IPS-18a (cell line): ENCODE data around the gene SRRD.

Experiments
- H3K27ac ChIP-seq: one replicate; pipeline ENCODE4 v1.5.1; 2013; ENCODE audit warnings: low read length
- H3K27me3 ChIP-seq: one replicate; pipeline ENCODE4 v1.6.1; 2013; ENCODE audit warnings: mild to moderate bottlenecking, low read length; ENCODE audit not compliant: control insufficient read depth, insufficient read depth
- H3K36me3 ChIP-seq: one replicate; pipeline ENCODE4 v1.6.1; 2013; ENCODE audit warnings: low read depth, low read length; ENCODE audit not compliant: control insufficient read depth
- H3K4me1 ChIP-seq: one replicate; pipeline ENCODE4 v1.6.1; 2013; ENCODE audit warnings: low read depth, low read length; ENCODE audit not compliant: control insufficient read depth
- H3K4me3 ChIP-seq: one replicate; pipeline ENCODE4 v1.5.1; 2013; ENCODE audit warnings: low read length
- H3K9ac ChIP-seq: one replicate; pipeline ENCODE4 v1.6.1; 2013; ENCODE audit warnings: mild to moderate bottlenecking, low read length, moderate library complexity
- H3K9me3 ChIP-seq: one replicate; pipeline ENCODE4 v1.6.1; 2013; ENCODE audit warnings: low read depth, low read length; ENCODE audit not compliant: control insufficient read depth

Gene SRRD

GRCh38 chr22:26445577-26446275 lies 38.0 kb upstream of the SRRD start:
- no peak overlapping the region for H3K27ac ChIP-seq
- H3K9ac ChIP-seq, result no peak overlapping the region
- H3K36me3 ChIP-seq, result no peaks in the 10 kb centered on the region
- H3K4me3 ChIP-seq, result no peak overlapping the region
- H3K27me3 ChIP-seq, result no peaks in the 10 kb centered on the region
- H3K9me3 ChIP-seq, result no peaks in the 10 kb centered on the region
- H3K4me1 ChIP-seq, result no peaks in the 10 kb centered on the region

- no peak overlapping the region for H3K4me3 ChIP-seq
- H3K4me1 ChIP-seq, result no peaks in the 10 kb centered on the region
- H3K9me3 ChIP-seq, result no peaks in the 10 kb centered on the region
- H3K27ac ChIP-seq, result no peak overlapping the region
- H3K9ac ChIP-seq, result no peak overlapping the region
- no peaks in the 10 kb centered on the region for H3K27me3 ChIP-seq
- peaks cover 8% of the 10 kb centered on the region for H3K36me3 ChIP-seq
These were observed 36.7 kb upstream of the SRRD start for GRCh38 chr22:26446808-26447515.

DNA sequence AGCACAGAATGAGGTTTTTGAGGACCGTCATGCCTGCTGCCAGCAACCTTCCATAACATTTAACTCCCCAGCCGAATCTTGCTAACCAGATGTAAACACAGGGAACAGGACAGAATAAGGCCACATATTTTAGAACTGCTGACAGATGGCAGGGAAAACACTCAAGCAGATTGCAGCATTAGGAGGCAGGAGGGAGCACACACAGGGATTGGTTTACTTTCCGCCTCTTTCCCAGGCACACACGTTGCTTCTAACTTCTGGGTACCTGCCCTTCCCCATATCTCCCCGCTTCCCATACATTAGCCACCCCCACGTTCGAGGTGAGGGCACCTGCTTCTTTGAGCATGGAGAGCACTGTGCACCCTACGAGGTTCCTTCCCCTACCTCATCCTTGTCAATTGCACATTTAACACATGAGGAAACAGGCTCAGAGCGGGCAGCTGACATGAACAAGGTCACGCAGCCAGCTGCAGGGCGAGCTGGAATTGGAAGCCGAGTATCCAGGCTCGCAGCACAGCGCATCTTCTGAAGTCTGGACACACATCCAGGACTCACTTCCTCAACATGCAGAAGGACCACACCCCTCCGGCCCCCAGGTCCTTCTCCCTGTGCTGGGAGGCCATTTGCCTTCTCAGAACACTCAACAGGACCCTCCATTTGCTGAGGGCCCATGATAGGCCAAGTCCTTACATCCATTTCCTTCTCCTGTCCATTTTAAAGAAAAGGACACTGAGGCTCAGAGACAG lies 35.9 kb upstream of the SRRD start:
- no peak overlapping the region for H3K9ac ChIP-seq
- no peaks in the 10 kb centered on the region for H3K9me3 ChIP-seq
- no peaks in the 10 kb centered on the region for H3K4me1 ChIP-seq
- no peaks in the 10 kb centered on the region for H3K27me3 ChIP-seq
- no peak overlapping the region for H3K27ac ChIP-seq
- H3K36me3 ChIP-seq, result peaks cover 16% of the 10 kb centered on the region
- H3K4me3 ChIP-seq, result no peak overlapping the region

GRCh38 chr22:26448334-26448733 lies 35.3 kb upstream of the SRRD start:
- Histone ChIP-seq H3K27ac (no peak overlapping the region), H3K9ac (no peak overlapping the region), H3K27me3 (no peaks in the 10 kb centered on the region), H3K36me3 (peaks cover 22% of the 10 kb centered on the region), H3K4me1 (no peaks in the 10 kb centered on the region), H3K4me3 (no peak overlapping the region), H3K9me3 (no peaks in the 10 kb centered on the region)

DNA sequence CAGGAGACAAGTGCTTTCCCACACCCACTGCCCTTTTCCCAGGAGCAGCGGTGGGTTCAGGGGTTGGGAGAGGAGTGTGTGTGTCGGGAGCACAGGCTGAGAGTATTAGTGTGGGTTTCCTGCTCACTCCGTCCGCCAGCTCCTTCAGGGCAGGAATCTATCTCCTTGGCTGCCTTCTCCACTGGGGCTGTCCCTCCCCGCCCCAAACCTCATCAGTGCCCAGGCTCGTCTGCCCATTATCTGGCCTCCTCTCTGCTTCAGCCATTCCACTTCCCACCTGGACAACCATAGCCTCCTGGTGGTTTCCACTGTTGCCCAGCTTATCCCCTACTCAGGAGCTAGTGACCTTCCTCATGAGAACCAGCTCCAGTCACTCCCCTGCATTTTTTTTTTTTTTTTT lies 34.7 kb upstream of the SRRD start:
- Histone ChIP-seq H3K36me3 (peaks cover 26% of the 10 kb centered on the region), H3K9ac (no peak overlapping the region), H3K4me1 (no peaks in the 10 kb centered on the region), H3K9me3 (no peaks in the 10 kb centered on the region), H3K4me3 (no peak overlapping the region), H3K27ac (no peak overlapping the region), H3K27me3 (no peaks in the 10 kb centered on the region)

- no peaks in the 10 kb centered on the region for H3K4me1 ChIP-seq
- no peaks in the 10 kb centered on the region for H3K9me3 ChIP-seq
- H3K4me3 ChIP-seq, result no peak overlapping the region
- no peak overlapping the region for H3K27ac ChIP-seq
- no peaks in the 10 kb centered on the region for H3K27me3 ChIP-seq
- H3K9ac ChIP-seq, result no peak overlapping the region
- H3K36me3 ChIP-seq, result peaks cover 30% of the 10 kb centered on the region
These were observed 33.1 kb upstream of the SRRD start for GRCh38 chr22:26450453-26451185.

DNA sequence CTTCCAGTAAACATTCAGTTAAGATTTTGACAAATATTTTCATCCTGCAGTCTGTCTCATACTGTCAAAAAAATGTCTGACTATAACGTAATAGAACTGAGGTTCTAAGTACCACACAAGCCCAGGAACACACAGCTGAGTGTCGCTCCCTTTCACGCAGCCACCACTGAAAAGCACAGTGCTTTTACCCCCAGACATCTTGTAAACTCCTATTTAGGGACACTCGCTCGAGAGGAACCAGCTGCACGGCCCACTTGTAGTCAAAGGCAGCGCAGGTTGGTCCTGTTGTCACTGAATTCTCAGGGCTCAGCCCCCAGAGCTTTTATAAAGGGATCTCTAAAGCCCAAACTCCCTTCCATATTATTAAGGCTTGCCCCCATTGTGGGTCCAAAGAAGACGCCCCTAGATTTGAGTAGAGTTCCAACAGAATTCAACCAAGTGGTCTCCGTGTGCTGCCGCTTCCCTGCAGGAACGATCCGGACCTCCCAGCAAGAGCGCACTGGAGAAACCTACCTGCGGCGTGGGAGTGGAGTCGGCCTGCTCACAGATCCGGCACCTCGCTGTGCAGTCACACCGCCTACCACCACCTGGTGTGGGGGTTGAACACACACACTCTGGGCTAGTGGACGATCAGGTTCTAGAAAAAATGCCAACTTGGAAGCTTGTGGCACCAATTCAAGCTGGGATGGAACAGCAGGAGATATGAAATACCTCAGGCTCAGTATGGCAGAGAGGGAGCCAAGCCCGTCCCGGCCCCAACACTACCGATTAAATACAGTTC lies 31.3 kb upstream of the SRRD start:
- Histone ChIP-seq H3K27ac (no peak overlapping the region), H3K9me3 (no peaks in the 10 kb centered on the region), H3K9ac (no peak overlapping the region), H3K36me3 (peaks cover 37% of the 10 kb centered on the region), H3K27me3 (no peaks in the 10 kb centered on the region), H3K4me3 (no peak overlapping the region), H3K4me1 (no peaks in the 10 kb centered on the region)

DNA sequence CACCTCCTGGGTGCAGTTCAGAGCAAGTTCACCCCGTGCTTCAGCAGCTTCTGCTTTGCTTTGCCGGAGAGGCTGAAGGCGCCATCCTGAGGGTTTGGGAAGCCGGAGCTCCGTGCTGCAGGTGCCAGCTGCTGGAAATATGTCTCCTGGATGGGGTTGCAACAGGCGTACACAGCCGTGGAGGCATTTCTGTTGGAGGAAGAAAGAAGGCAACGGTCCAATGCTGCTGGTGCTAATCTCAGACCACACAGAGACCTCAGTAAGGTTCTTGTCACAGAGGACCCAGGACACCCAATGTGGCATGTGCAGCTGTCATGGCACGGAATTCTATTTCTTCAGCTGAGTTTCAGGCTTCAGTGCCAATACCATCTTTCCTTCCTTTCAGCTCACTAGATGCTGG lies 30.5 kb upstream of the SRRD start:
- Histone ChIP-seq H3K9ac (no peak overlapping the region), H3K4me1 (no peaks in the 10 kb centered on the region), H3K4me3 (no peak overlapping the region), H3K27ac (no peak overlapping the region), H3K27me3 (no peaks in the 10 kb centered on the region), H3K9me3 (no peaks in the 10 kb centered on the region), H3K36me3 (peaks cover 45% of the 10 kb centered on the region)

- peaks cover 49% of the 10 kb centered on the region for H3K36me3 ChIP-seq
- H3K4me1 ChIP-seq, result no peaks in the 10 kb centered on the region
- H3K9me3 ChIP-seq, result no peaks in the 10 kb centered on the region
- no peak overlapping the region for H3K9ac ChIP-seq
- no peak overlapping the region for H3K4me3 ChIP-seq
- H3K27me3 ChIP-seq, result no peaks in the 10 kb centered on the region
- no peak overlapping the region for H3K27ac ChIP-seq
These were observed 29.7 kb upstream of the SRRD start for GRCh38 chr22:26453812-26454500.

DNA sequence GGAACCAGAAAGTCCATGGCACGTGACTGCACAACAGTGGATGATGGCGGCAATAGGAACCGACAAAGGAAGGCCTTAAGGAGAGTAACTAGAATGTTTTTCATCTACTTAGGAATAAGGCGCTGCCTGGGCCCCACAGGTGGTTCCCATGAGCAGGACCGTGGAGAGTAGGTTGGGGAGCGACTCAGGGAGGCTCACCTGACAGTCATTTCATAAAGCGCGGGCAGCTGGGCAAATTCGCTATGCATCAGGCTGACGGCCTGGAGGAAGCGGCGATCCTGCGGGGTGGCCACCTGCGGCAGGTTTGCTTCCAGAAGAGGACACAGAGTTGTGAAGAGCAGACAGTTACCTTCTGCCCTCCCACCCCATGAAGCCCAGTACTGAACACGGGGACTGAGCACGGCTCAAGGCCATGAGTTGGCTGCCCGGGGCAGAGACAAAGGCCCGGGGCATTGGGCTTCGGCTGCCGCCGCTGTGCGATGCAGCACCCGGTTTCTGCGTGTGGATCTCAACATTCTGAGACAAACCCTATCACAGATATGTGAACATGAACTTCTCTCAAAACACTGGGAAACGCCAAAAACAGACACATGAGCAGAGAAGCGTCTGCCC lies 25.9 kb upstream of the SRRD start:
- H3K27ac ChIP-seq, result no peak overlapping the region
- peaks cover 57% of the 10 kb centered on the region for H3K36me3 ChIP-seq
- no peaks in the 10 kb centered on the region for H3K9me3 ChIP-seq
- H3K4me1 ChIP-seq, result no peaks in the 10 kb centered on the region
- H3K9ac ChIP-seq, result no peak overlapping the region
- H3K4me3 ChIP-seq, result no peak overlapping the region
- H3K27me3 ChIP-seq, result no peaks in the 10 kb centered on the region
